Renal cortical epithelial cell (primary cell): ENCODE data around the gene KCNH5. TPM values are rescaled to one million over a fixed set of nuclear protein-coding genes. Genes with fewer than 3 reads are reported as not detected.
"Not testable (repeated sequence)": the region's sequence is repeated elsewhere in the genome, so short reads cannot be mapped to it uniquely, and the experiment has no call there.

Experiments used
- DNase-seq: peaks from one replicate; pipeline ENCODE4 v3.0.0-alpha.2; 2011; ENCODE audit warnings: low read depth
- total RNA-seq: library from RNA; depleted of rRNA; stranded (reverse); fragments of >200 nt; gene quantifications from 2 replicates; pipeline ENCODE4 v1.2.3, GENCODE V29; 2014

The KCNH5 gene
- total RNA-seq, 1 donor from 2014 or later = not detected

DNA sequence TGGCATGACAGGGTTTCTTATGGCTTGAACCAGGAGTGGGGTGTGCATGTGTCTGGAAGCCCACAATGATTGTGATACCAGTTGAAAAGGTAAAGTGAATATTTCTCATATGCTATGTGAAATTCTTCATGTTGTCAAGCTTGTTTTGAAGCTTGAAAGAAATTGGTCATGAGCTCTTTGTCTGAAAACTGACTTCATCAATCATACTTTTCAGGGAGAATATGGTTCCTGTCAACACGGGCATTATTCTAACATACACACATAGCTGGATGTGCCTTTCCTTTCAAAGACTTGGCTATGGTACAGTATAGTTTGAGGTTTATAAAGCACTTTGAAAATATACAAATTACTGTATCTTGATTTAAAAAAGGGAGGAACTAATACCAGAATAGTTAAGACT, 158.8 kb downstream of the KCNH5 start:
- no peak for DNase-seq

- no peak for DNase-seq
Observed at GRCh38 chr14:62885451-62885850, 159.8 kb downstream of the KCNH5 start.

DNA sequence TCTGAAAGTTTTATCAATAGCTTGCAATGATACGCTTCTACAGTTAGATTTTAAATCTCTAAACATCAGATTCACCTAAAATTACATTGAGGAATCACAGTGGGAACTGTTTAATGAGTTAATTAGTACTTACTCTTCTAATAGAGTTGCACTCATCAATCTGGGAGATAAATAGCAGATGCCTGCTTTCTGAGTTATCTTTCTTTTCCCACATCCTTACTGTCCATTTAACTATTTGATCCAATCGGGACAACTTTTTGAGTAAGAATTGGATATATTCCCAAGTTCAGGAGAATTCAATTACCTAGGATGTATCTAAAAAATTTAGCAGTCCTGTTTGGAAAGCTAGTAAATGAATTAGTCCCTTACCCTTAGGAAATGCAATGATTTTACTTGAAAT, 162.3 kb downstream of the KCNH5 start:
- DNase-seq = no peak

- DNase-seq = no peak
Observed at GRCh38 chr14:62866376-62866775, 178.9 kb downstream of the KCNH5 start.

- DNase-seq = no peak
Observed at GRCh38 chr14:62864588-62864987, 180.7 kb downstream of the KCNH5 start.

DNA sequence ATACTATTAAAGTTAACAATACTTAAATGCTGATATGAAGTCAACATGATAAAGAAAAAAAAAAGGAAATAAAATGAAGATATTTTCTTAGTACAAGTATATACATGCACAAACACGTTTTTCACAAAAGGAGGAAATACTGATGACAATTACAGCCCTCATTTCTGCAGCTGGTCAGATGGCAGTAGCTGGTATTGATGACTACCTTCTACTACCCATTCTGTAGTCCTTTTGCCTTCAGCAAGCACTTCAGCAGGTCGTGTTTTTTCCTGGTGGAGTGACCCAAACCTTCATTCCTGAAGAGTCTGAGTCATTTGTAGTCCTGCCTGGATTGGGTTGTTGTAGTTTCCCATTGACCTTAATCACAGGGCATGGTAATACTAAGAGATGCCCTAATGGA, 187.2 kb downstream of the KCNH5 start:
- not testable (repeated sequence) for DNase-seq

- no peak for DNase-seq
Observed at GRCh38 chr14:62854951-62855350, 190.3 kb downstream of the KCNH5 start.

GRCh38 chr14:62847168-62847567, 198.1 kb downstream of the KCNH5 start:
- DNase-seq = no peak

DNA sequence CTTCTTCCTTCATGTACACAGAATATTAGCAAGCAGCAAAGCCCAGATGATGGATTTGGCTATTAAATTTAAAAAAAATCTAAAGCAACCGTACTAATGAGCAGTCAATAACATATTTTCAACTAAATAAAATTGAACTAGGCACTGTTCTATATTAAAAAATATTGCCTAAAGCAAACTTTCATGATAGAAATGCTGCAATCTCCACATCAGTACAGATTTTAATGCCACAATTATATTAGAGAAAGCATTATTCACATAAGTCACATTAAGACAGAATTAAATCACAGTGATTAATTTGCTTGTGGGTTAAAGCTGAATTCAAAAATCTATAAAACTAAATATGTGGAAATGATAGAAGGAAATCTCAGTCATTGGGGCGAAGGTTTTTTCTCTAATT, 200.7 kb downstream of the KCNH5 start:
- no peak for DNase-seq

- DNase-seq = no peak
Observed at GRCh38 chr14:62824086-62824485, 221.2 kb downstream of the KCNH5 start.

DNA sequence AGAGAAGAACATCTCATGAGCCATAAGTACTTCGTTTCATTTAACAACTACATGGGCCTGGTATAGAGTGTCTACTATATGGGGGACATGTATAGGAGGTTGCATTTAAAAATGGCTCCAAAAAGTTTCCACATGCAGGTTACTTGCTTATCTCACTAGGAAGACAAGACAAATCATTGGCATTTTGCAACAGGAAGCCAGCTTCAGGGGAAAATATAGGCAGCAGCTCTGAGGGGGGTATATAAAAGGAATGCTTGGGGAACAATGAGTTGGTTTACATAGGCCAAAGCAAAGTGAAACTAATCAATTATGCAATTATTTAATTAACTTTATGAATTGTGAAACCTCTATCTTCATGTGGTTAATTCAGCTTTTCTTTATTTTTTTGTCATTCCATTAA, 225.3 kb downstream of the KCNH5 start:
- no peak for DNase-seq

DNA sequence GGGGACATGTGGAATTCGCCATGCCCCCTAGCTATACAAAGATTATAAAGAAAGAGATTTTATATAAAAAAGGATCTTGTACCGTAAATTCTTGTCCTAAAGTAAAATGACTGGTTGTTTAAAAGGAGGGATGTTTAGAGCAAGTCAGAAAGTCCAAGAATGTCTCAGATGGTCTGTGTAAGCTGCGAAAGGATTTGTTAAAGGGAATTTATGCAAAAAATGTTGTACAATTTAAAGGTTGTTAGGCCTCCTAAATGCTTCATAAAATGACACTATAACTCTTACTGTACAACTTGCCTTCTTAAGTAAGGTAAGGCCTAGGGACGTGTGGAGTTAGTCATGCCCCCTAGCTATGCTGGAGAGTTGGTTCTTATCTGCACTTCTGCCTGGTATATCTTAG, 237.6 kb downstream of the KCNH5 start:
- DNase-seq = no peak

DNA sequence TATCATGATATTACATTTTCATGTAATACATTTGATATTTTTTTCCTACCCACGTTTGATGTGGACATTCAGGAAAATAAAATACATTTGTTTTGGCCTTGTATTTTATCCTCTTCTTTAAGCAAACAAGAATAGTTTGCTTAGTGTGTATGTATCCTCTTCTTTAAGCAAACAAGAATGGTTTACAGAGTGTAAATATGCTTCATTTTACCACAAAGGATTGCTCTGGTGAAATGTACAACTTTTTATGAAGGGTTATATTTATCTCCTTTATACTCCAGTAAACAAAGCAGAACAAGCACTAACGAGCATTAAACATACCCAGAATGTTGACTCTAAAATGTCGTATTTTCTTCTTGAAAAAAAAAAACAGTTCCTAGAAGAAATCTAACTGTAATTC, 244.7 kb downstream of the KCNH5 start:
- no peak for DNase-seq

- DNase-seq = no peak
Observed at GRCh38 chr14:62796431-62796830, 248.8 kb downstream of the KCNH5 start.

DNA sequence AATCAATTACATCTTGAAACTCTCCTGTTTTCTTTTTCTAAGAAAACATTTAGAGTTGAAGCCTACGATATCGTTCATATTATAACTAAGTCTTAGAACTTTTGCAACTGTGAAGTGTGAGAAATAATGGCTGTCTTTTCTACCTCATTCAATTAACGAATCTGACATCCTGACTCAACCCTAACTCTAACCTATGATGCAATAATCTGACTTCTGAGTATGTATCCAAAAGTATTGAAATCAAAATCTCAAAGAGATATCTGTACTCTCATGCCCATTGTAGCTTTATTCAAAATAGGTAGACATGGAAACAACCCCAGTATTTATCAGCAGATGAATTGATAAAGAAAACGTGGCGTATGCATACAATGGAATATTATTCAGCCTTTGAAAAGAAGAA, 252.7 kb downstream of the KCNH5 start:
- DNase-seq = no peak

- DNase-seq = not testable (repeated sequence)
Observed at GRCh38 chr14:62781328-62781727, 263.9 kb downstream of the KCNH5 start.

GRCh38 chr14:62778852-62779251, 266.4 kb downstream of the KCNH5 start:
- no peak for DNase-seq

- no peak for DNase-seq
Observed at GRCh38 chr14:62778310-62778709, 266.9 kb downstream of the KCNH5 start.

GRCh38 chr14:62777510-62777909, 267.7 kb downstream of the KCNH5 start:
- DNase-seq = no peak

DNA sequence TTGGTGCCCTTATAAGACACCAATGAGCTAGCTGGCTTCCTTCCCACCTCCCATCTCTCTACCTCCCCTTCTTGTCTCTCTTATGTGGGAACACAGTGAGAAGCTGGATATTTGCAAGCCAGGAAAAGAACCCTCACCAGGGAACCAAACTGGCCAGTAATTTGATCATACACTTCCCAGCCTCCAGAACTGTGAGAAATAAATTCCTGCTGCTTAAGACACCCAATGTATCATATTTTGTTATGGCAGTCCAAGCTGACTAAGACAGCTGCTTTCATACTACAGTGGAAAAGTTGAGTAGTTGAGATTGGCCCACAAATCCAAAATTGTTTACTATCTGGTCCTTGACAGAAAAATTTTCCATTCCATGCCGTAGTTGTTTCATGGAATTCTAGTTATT, 269.0 kb downstream of the KCNH5 start:
- no peak for DNase-seq

DNA sequence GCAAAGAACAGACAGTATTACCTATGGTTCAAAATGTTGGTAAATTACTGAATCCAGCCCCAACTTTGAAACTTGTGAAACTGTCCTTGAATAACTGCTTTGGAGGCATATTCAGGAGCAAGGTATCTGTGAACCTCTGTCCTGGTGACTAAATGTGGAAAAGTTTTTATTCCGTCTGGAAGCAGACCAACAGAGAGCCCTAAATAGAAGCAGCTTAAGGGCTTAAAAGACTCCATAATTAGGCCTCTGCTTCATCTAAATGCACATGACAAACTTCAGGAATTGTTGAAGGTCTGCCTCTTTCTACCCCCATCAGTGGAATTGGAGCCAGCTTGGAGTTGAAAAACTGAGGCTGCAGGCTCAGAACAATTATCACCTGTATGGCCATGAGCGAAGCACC, 276.5 kb downstream of the KCNH5 start:
- no peak for DNase-seq

- no peak for DNase-seq
Observed at GRCh38 chr14:62763951-62764350, 281.3 kb downstream of the KCNH5 start.

DNA sequence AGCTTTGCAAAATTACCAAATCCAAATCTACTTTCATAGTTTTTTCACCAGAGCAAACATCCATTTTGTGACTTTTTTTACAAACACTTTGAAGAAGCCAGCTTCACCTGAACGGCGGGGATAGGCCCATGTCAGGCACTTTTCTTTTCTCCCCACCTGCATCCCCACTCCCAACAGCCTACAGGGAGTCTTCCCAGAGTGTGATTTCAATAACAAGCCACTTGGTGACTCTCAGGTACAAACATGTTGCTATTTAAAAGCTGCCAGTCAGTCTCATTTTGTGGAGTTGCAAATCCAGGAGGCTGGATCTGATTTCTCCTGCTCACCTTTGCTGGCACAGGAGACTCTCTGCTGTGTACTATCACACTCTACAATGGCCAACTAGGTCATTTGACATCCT, 285.5 kb downstream of the KCNH5 start:
- no peak for DNase-seq

DNA sequence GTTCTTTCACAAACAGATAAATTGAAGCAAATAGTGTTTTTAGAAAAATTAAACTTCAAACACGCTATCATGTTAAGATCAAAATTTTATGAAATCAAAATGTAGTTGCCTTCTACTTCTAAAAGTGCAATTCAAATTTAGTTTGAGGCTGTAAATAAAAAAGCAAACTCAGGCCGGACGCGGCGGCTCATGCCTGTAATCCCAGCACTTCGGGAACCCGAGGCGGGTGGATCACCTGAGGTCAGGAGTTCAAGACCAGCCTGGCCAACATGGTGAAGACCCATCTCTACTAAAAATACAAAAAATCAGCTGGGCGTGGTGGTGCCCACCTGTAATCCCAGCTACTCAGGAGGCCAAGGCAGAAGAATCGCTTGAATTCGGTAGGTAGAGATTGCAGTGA, 298.4 kb downstream of the KCNH5 start:
- not testable (repeated sequence) for DNase-seq

DNA sequence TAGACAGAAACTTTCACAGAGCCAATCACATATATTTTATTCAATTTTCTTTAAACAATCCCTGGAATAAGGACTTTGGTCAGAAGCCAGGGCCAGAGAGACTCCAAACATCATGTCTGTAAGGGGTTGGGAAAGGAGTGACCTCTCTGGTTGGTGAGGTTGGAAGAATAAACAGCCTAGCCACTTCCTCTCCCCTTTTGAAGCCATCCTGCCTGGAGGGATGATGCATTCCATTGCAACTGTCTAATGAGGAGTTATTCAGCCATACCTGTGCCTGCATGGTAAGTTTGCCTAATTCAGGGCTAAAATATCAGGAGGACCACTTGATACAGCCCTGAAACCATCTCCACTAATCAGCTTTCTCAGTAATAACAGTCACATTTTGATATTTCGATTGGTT, 299.8 kb downstream of the KCNH5 start:
- DNase-seq = no peak
